Effector CD8-positive, alpha-beta T cell (primary cell): ENCODE data around the gene IL25.
"Not testable (repeated sequence)": the region's sequence is repeated elsewhere in the genome, so short reads cannot be mapped to it uniquely, and the experiment has no call there.

Source experiments
- DNase-seq: peaks from one replicate; lab custom pipeline; 2025; lab: John Stamatoyannopoulos, UW

Gene IL25

GRCh38 chr14:23388996-23389395 is 16.4 kb downstream of the IL25 start:
- no peak for DNase-seq

- DNase-seq = no peak
These were observed 16.8 kb downstream of the IL25 start for GRCh38 chr14:23389396-23389795.

- DNase-seq = not testable (repeated sequence)
These were observed 17.3 kb downstream of the IL25 start for GRCh38 chr14:23389871-23390270.

GRCh38 chr14:23392613-23393012 is 20.0 kb downstream of the IL25 start:
- DNase-seq = no peak

- DNase-seq = no peak
These were observed 23.5 kb downstream of the IL25 start for GRCh38 chr14:23396126-23396525.

- DNase-seq = no peak
These were observed 24.3 kb downstream of the IL25 start for GRCh38 chr14:23396781-23397407.

- no peak for DNase-seq
These were observed 25.7 kb downstream of the IL25 start for GRCh38 chr14:23398348-23398747.

- no peak for DNase-seq
These were observed 26.5 kb downstream of the IL25 start for GRCh38 chr14:23399136-23399535.

GRCh38 chr14:23399591-23399990 is 27.0 kb downstream of the IL25 start:
- no peak for DNase-seq

GRCh38 chr14:23400496-23401149 is 28.0 kb downstream of the IL25 start:
- DNase-seq = not testable (repeated sequence)

- no peak for DNase-seq
These were observed 28.7 kb downstream of the IL25 start for GRCh38 chr14:23401291-23401690.

GRCh38 chr14:23402296-23403138 is 29.9 kb downstream of the IL25 start:
- DNase-seq = no peak

- DNase-seq = no peak
These were observed 30.5 kb downstream of the IL25 start for GRCh38 chr14:23403139-23403438.

- DNase-seq = no peak
These were observed 31.3 kb downstream of the IL25 start for GRCh38 chr14:23403908-23404307.

- no peak for DNase-seq
These were observed 31.8 kb downstream of the IL25 start for GRCh38 chr14:23404331-23404900.

- DNase-seq = no peak
These were observed 32.5 kb downstream of the IL25 start for GRCh38 chr14:23405096-23405495.

GRCh38 chr14:23405516-23406025 is 33.0 kb downstream of the IL25 start:
- DNase-seq = no peak

GRCh38 chr14:23406244-23406643 is 33.6 kb downstream of the IL25 start:
- DNase-seq = no peak

- no peak for DNase-seq
These were observed 34.2 kb downstream of the IL25 start for GRCh38 chr14:23406725-23407355.

GRCh38 chr14:23407516-23408306 is 35.1 kb downstream of the IL25 start, which contains the start of gene MYH6:
TSS of gene MYH6 (minus strand) at chr14:23408273. CDS start at chr14:23407223, 1,050 bp downstream.
- DNase-seq = no peak

GRCh38 chr14:23408307-23408630 is 35.7 kb downstream of the IL25 start:
- no peak for DNase-seq
